HepG2 (cell line): ENCODE data around the gene BBLN. TPM values are rescaled to one million over a fixed set of nuclear protein-coding genes. Genes with fewer than 3 reads are reported as not detected.

Source experiments
- CCDC6 ChIP-seq: sonication (generic); formaldehyde crosslinking; IDR thresholded peaks from 2 replicates; pipeline ENCODE4 v1.8.1; 2022; ENCODE audit warnings: mild to moderate bottlenecking, missing genetic modification reagents, moderate library complexity
- HMGA1 ChIP-seq: sonication (generic); formaldehyde crosslinking; conservative IDR thresholded peaks from 2 replicates; pipeline ENCODE4 v1.4.0; 2020; ENCODE audit warnings: missing genetic modification reagents
- KDM2A ChIP-seq: sonication (generic); formaldehyde crosslinking; IDR thresholded peaks from 2 replicates; pipeline ENCODE4 v1.4.0; 2020; ENCODE audit warnings: low read depth, missing genetic modification reagents, borderline replicate concordance
- NFE2 ChIP-seq: sonication (generic); formaldehyde crosslinking; IDR thresholded peaks from 2 replicates; pipeline ENCODE4 v1.4.0; 2020; ENCODE audit warnings: missing genetic modification reagents
- NFE2L1 ChIP-seq: sonication (generic); formaldehyde crosslinking; IDR thresholded peaks from 2 replicates; pipeline ENCODE4 v1.4.0; 2020; ENCODE audit warnings: missing genetic modification reagents, mild to moderate bottlenecking, borderline replicate concordance
- NR2F2 ChIP-seq: IDR thresholded peaks from 2 replicates; pipeline ENCODE4 v1.6.1; 2012; ENCODE audit warnings: low read depth, inconsistent platforms, borderline replicate concordance
- PHF21A ChIP-seq: sonication (generic); formaldehyde crosslinking; IDR thresholded peaks from 2 replicates; pipeline ENCODE4 v1.5.0; 2020; ENCODE audit warnings: mild to moderate bottlenecking, missing genetic modification reagents
- RFX3 ChIP-seq: IDR thresholded peaks from 2 replicates; pipeline ENCODE4 v1.6.1; 2016; ENCODE audit warnings: missing biosample characterization, missing genetic modification reagents
- RFXANK ChIP-seq: IDR thresholded peaks from 2 replicates; pipeline ENCODE4 v1.6.1; 2016
- SALL1 ChIP-seq: sonication (generic); formaldehyde crosslinking; IDR thresholded peaks from 2 replicates; pipeline ENCODE4 v1.8.0; 2022; ENCODE audit warnings: mild to moderate bottlenecking, missing genetic modification reagents
- SALL2 ChIP-seq: sonication (generic); formaldehyde crosslinking; IDR thresholded peaks from 2 replicates; pipeline ENCODE4 v1.8.1; 2023; ENCODE audit warnings: mild to moderate bottlenecking, missing genetic modification reagents, inconsistent platforms
- SP140L ChIP-seq: sonication (generic); formaldehyde crosslinking; IDR thresholded peaks from 2 replicates; pipeline ENCODE4 v1.4.0; 2020; ENCODE audit warnings: missing genetic modification reagents, borderline replicate concordance
- ZNF205 ChIP-seq: IDR thresholded peaks from 2 replicates; pipeline ENCODE4 v1.6.1; 2018; ENCODE audit warnings: missing biosample characterization, missing genetic modification reagents
- ZNF275 ChIP-seq: sonication (generic); formaldehyde crosslinking; IDR thresholded peaks from 2 replicates; pipeline ENCODE4 v1.8.0; 2022; ENCODE audit warnings: missing genetic modification reagents, mild to moderate bottlenecking, inconsistent platforms, borderline replicate concordance
- ZNF350 ChIP-seq: sonication (generic); formaldehyde crosslinking; IDR thresholded peaks from 2 replicates; pipeline ENCODE4 v1.4.0; 2020; ENCODE audit warnings: mild to moderate bottlenecking, low read depth, missing genetic modification reagents, borderline replicate concordance
- ZNF776 ChIP-seq: sonication (generic); formaldehyde crosslinking; IDR thresholded peaks from 2 replicates; pipeline ENCODE4 v1.4.0; 2020; ENCODE audit warnings: mild to moderate bottlenecking, missing genetic modification reagents
- polyA plus RNA-seq, 8 experiments: library from polyadenylated mRNA; depleted of rRNA in 3 of 8; stranded (reverse) in 7 of 8; unstranded in 1 of 8; fragments of >200 nt; fragmentation: Illumina TruSeq in 4 of 8; extraction: Trizol in 4 of 8; gene quantifications; 2 replicates each; pipeline versions ENCODE4 v1.2.1 to v1.2.3, GENCODE V29; 2011 to 2016; ENCODE audit warnings: low read depth in 4 of 8, missing spikeins in 1 of 8, mixed read lengths in 1 of 8; ENCODE audit not compliant: insufficient read depth in 1 of 8
- total RNA-seq, 5 experiments: library from RNA; depleted of rRNA; stranded (reverse); fragments of >200 nt; fragmentation: Illumina TruSeq; extraction: Trizol; gene quantifications; 2 replicates each; pipeline ENCODE4 v1.2.3, GENCODE V29; 2016; ENCODE audit warnings: low read depth in 1 of 5
- TF ChIP-seq, protein P1 (sequence below): sonication (generic); formaldehyde crosslinking; conservative IDR thresholded peaks from 2 replicates; pipeline ENCODE4 v1.4.0; 2020; ENCODE audit warnings: mild to moderate bottlenecking, missing genetic modification reagents, moderate library complexity

BBLN gene
- total and polyA plus RNA-seq, 2 of the 13 experiments (the other 11 are each of a cell fraction or from before 2014, with no cell fraction given) = 27.6 to 33.1 TPM

- no peak; the same call in 1 of the 2 replicates for TF ChIP-seq SP140L
- TF ChIP-seq PHF21A (CRISPR knock-in tag) = peak; percentile 94
- no peak for TF ChIP-seq SALL2 (CRISPR knock-in tag)
- peak; percentile 71 for TF ChIP-seq KDM2A (CRISPR knock-in tag)
- TF ChIP-seq CCDC6 (CRISPR knock-in tag) = peak; percentile 77
- TF ChIP-seq NR2F2 = peak; percentile 82; the same call in 1 of the 2 replicates
- no peak for TF ChIP-seq RFX3
- TF ChIP-seq ZNF205 (CRISPR knock-in tag) = peak; percentile 87
- no peak for TF ChIP-seq NFE2 (CRISPR knock-in tag)
- TF ChIP-seq, protein P1, sequence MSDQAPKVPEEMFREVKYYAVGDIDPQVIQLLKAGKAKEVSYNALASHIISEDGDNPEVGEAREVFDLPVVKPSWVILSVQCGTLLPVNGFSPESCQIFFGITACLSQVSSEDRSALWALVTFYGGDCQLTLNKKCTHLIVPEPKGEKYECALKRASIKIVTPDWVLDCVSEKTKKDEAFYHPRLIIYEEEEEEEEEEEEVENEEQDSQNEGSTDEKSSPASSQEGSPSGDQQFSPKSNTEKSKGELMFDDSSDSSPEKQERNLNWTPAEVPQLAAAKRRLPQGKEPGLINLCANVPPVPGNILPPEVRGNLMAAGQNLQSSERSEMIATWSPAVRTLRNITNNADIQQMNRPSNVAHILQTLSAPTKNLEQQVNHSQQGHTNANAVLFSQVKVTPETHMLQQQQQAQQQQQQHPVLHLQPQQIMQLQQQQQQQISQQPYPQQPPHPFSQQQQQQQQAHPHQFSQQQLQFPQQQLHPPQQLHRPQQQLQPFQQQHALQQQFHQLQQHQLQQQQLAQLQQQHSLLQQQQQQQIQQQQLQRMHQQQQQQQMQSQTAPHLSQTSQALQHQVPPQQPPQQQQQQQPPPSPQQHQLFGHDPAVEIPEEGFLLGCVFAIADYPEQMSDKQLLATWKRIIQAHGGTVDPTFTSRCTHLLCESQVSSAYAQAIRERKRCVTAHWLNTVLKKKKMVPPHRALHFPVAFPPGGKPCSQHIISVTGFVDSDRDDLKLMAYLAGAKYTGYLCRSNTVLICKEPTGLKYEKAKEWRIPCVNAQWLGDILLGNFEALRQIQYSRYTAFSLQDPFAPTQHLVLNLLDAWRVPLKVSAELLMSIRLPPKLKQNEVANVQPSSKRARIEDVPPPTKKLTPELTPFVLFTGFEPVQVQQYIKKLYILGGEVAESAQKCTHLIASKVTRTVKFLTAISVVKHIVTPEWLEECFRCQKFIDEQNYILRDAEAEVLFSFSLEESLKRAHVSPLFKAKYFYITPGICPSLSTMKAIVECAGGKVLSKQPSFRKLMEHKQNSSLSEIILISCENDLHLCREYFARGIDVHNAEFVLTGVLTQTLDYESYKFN (CRISPR knock-in tag) = peak; percentile 100
- TF ChIP-seq SALL1 (CRISPR knock-in tag) = peak; percentile 97
- no peak for TF ChIP-seq RFXANK (CRISPR knock-in tag)
- TF ChIP-seq ZNF275 (CRISPR knock-in tag) = no peak
- no peak for TF ChIP-seq HMGA1 (CRISPR knock-in tag)
- peak; percentile 74; the same call in 1 of the 2 replicates for TF ChIP-seq ZNF776 (CRISPR knock-in tag)
- 0 out of 2 replicates have a peak, but pooled peaks have one; percentile 4 for TF ChIP-seq NFE2L1 (CRISPR knock-in tag)
- TF ChIP-seq ZNF350 (CRISPR knock-in tag) = peak; percentile 93
Observed at GRCh38 chr9:128115187-128116103, 44.6 kb upstream of the BBLN start (continued).
